Measurements from ENCODE around the gene VWA3B. TPM values are rescaled to one million over a fixed set of nuclear protein-coding genes. Genes with fewer than 3 reads are reported as not detected.

Gene VWA3B
- total and polyA plus RNA-seq, 12 donors, result 0.06 to 1.4 (median 0.62) TPM; not detected in 1

DNA sequence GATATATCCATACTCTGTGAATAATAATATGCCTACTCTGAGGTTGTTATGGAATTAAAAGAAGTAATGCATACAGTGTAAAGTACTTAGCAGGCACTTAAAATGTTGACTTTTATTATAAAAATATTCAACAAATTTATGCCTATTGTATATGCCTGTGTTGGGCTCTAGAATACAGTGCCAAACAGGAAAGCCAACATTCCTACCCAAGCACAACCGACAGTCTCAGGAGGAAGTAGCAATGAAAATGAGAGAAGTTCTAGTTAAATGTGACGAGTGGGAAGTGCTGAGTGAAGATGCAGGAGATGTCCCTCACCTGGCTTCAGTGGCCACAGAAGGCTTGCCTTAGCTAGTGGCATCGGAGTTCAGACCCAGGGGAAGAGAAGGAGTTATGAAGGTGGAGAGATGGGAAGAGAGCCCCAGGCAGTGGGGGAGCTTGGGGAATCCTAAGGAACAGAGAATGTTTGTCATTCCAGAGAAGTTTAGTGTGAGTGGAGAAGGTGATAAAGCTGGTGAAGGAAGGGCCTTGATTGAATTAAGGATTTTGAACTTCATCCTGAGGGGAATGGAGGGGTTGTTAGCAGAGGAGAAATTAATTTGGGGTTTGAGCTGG lies 153.9 kb downstream of the VWA3B start:
- no peak overlapping the region for H3K4me3 ChIP-seq
- no peak overlapping the region for H3K27ac ChIP-seq
- intact Hi-C loops (cut with DNase I), result no loop called here
- ATAC-seq, result no peak
- H3K4me1 ChIP-seq, result no peaks in the 10 kb centered on the region
- H3K27me3 ChIP-seq, result no peaks in the 10 kb centered on the region
- DNase-seq, result no peak
- no peaks in the 10 kb centered on the region for H3K9me3 ChIP-seq
- WGBS, 2 donors, result 44 to 66% methylated on average over 3 of the region's 3 CpGs
- H3K36me3 ChIP-seq, result no peaks in the 10 kb centered on the region
- TF ChIP-seq CTCF (IDR thresholded peaks at IDR 0.05), result no peak

GRCh38 chr2:98241592-98241991 lies 154.6 kb downstream of the VWA3B start:
- Histone ChIP-seq H3K4me3 (no peak overlapping the region), H3K27ac (no peak overlapping the region), H3K9me3 (peaks cover 0 to 5% (median 0%) of the 10 kb centered on the region in 11 donors), H3K36me3 (no peaks in the 10 kb centered on the region), H3K27me3 (no peaks in the 10 kb centered on the region), H3K4me1 (no peaks in the 10 kb centered on the region)
- intact Hi-C loops (cut with DNase I), result no loop called here
- DNase-seq (no peak), ATAC-seq (no peak)
- TF ChIP-seq CTCF (IDR thresholded peaks at IDR 0.05), result no peak
- WGBS, 2 donors, result 53 to 63% methylated on average over 2 of the region's 2 CpGs

GRCh38 chr2:98242003-98242402 lies 155.0 kb downstream of the VWA3B start:
- DNase-seq (no peak), ATAC-seq (no peak)
- Histone ChIP-seq H3K4me3 (no peak overlapping the region), H3K27ac (no peak overlapping the region), H3K27me3 (no peaks in the 10 kb centered on the region), H3K4me1 (no peaks in the 10 kb centered on the region), H3K9me3 (peaks cover 0 to 9% (median 1%) of the 10 kb centered on the region in 11 donors), H3K36me3 (no peaks in the 10 kb centered on the region)
- no peak for TF ChIP-seq CTCF (IDR thresholded peaks at IDR 0.05)
- intact Hi-C loops (cut with DNase I), result no loop called here
- WGBS, 2 donors, result 86% methylated on average over 5 of the region's 5 CpGs

DNA sequence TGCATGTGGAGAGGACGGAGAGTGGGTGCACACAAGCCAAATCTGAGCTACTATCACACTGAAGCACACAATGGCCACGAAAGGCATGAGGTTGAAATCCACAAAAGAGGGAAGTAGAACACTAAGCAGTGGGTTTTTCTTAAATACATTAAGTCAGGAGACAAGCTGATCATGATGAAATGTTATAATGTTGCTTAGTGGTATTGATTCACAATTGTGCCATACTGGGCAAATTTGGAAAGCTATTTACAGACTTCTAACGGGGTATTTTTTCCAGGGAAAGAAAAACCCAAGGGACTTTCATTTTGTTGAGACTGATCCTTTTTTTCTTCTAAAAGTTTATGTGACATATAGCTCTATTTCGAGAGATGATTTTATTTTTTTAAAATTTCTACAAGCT lies 158.5 kb downstream of the VWA3B start:
- H3K4me1 ChIP-seq, result no peaks in the 10 kb centered on the region
- H3K36me3 ChIP-seq, result no peaks in the 10 kb centered on the region
- no peaks in the 10 kb centered on the region for H3K27me3 ChIP-seq
- DNase-seq (no peak), ATAC-seq (no peak)
- no peak overlapping the region for H3K27ac ChIP-seq
- intact Hi-C loops (cut with DNase I), result no loop called here
- 72 to 80% methylated on average over 4 of the region's 4 CpGs for WGBS, 2 donors
- H3K4me3 ChIP-seq, result no peak overlapping the region
- TF ChIP-seq CTCF (IDR thresholded peaks at IDR 0.05), result no peak
- H3K9me3 ChIP-seq, result peaks cover 0 to 25% (median 17%) of the 10 kb centered on the region in 11 donors

Measured in heart right ventricle (tissue), 16 donors.